HS-27A (cell line): Measurements from ENCODE around the gene CADM4.
A peak's percentile ranks its signal among the peaks of the same experiment; 100 is the strongest.
"Not testable (repeated sequence)": the region's sequence is repeated elsewhere in the genome, so short reads cannot be mapped to it uniquely, and the experiment has no call there.

Experiments
- DNase-seq: peaks from one replicate; pipeline ENCODE4 v3.0.0-alpha.2; 2012; ENCODE audit warnings: low read depth, missing footprints

The CADM4 gene

DNA sequence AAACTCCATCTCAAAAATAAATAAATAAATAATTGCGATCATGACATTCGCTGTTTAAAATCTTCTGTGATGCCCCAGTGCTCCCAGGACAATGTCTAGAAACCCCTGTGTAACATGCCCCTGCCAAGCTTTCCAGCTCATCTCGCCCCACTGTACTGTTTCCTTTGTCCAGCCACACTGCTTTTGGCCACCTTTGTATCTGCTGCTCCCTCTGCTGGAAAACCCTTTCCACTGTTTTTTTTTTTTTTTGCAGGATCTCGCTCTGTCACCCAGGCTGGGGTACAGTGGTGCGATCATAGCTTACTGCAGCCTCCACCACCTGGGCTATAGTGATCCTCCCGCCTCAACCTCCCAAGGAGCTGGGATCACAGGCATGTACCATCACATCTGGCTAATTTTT, 22.8 kb upstream of the CADM4 start:
- DNase-seq = no peak

GRCh38 chr19:43660971-43661360, 21.3 kb upstream of the CADM4 start:
- no peak for DNase-seq

GRCh38 chr19:43660301-43660970, 20.8 kb upstream of the CADM4 start:
- no peak for DNase-seq

- no peak for DNase-seq
Observed at GRCh38 chr19:43658494-43658893, 18.8 kb upstream of the CADM4 start.

DNA sequence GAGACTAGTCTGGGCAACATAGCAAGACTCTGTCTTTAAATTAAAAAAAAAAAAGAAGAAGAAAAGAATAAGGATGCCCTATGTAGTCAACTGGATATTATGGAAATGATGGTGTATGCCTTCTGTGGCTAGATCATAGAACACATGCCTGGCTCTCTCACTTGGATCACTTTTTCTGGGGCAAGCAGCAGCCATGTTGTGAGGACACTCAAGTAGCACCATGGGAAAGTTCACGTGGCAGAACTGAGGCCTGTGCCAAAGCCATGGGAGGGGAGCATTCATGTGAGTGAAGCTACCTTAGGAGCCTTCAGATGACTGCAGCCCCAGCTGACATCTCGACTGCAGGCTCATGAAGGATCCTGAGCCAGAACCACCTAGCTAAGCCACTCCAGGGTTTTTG, 18.4 kb upstream of the CADM4 start:
- DNase-seq = no peak

- no peak for DNase-seq
Observed at GRCh38 chr19:43656436-43656835, 16.8 kb upstream of the CADM4 start.

- DNase-seq = no peak
Observed at GRCh38 chr19:43652546-43652874, 12.9 kb upstream of the CADM4 start.

GRCh38 chr19:43651758-43652545, 12.3 kb upstream of the CADM4 start:
- DNase-seq = peak; percentile 30

- not testable (repeated sequence) for DNase-seq
Observed at GRCh38 chr19:43650276-43650675, 10.6 kb upstream of the CADM4 start.

- DNase-seq = no peak
Observed at GRCh38 chr19:43649514-43649913, 9.9 kb upstream of the CADM4 start.

GRCh38 chr19:43648633-43649032, 9.0 kb upstream of the CADM4 start:
- no peak for DNase-seq

DNA sequence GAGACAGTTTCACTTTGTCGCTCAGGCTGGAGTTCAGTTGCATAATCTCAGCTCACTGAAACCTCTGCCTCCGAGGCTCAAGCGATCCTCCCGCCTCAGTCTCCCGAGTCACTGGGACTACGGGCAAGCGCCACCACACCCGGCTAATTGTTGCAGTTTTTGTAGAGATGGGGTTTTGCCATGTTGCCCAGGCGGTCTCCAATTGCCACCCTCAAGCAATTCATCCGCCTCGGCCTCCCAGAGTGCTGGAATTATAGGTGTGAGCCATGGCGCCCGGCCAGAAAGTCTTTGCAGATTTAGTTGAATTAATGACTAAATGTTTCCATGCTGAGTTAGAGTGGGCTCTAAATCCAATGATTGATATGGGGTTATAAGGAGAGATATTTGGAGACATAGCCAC, 4.5 kb upstream of the CADM4 start:
- DNase-seq = no peak

GRCh38 chr19:43643326-43643725, 3.7 kb upstream of the CADM4 start:
- no peak for DNase-seq

GRCh38 chr19:43642531-43642930, 2.9 kb upstream of the CADM4 start:
- no peak for DNase-seq

DNA sequence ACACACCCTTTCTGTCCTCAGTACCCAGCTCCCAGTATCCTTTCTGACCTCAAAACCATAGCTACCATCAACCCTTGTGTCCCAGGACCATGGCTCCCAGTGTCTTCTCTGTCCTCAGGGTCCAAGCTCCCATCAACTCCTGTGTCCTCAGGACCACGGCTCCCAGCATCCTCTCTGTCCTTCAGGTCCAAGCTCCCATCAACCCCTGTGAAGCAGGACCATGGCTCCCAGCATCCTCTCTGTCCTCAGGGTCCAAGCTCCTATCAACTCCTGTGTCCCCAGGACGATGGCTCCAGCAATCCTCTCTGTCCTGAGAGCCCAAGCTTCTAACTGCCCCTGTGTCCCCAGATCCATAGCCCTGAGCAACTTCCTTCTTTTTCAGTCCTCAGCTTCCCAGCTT, 1.7 kb upstream of the CADM4 start:
- no peak for DNase-seq

- no peak for DNase-seq
Observed at GRCh38 chr19:43640424-43640757, 741 bp upstream of the CADM4 start.

DNA sequence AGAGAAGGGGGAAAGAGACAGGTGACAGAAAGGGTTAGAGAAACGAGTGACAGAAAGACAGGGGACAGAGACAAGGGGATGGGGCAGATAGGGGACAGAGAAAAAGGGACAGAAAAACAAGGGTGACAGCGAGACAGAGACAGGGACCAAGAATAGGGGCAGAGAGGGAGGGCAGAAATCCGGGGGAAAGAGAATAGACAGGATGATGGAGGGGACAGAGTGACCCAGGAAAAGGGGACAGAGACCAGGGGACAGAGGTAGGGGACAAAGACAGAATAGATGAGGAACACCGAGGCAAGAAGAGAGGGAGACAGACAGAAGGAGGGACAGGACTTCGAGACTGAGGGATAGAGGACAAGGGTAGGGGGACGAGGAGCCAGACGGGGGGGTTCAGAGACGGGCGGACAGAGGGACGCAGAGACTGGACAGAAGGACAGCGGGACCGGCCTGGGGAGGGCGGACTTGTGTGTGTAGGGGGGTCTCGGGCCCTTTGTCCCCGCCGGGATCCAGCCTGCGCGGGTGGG, 593 bp downstream of the CADM4 start:
- no peak for DNase-seq

- DNase-seq = no peak
Observed at GRCh38 chr19:43638214-43638994, 1.2 kb downstream of the CADM4 start.

DNA sequence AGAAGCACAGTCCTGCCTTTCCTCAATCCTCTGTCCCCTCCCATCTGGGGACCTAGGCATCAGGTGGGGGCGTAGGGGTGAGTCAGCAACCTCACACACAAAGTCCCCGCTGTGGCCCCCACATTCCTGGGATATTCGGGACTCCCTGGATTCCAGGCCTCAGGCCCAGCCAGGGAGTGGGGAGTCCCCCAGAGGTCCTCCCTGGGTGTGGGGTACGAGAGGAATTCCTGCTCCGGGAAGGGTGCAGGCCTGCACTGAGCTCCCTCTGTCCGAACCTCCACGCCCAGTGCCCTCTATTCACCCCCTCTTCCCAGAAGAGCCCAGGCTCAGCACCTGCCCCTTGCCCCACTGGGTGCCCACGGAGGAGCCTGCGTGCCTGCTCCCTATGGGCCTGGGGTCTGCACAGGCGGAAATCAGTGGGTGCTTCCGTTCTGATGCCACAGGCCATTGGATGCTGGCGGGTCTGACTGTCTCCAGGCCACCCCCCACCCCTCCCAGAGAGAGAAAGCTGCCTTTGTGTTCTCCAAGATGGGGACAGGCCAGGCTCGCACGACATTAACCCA, 3.4 kb downstream of the CADM4 start:
- peak; percentile 40 for DNase-seq

GRCh38 chr19:43635561-43635940, 4.1 kb downstream of the CADM4 start:
- not testable (repeated sequence) for DNase-seq

DNA sequence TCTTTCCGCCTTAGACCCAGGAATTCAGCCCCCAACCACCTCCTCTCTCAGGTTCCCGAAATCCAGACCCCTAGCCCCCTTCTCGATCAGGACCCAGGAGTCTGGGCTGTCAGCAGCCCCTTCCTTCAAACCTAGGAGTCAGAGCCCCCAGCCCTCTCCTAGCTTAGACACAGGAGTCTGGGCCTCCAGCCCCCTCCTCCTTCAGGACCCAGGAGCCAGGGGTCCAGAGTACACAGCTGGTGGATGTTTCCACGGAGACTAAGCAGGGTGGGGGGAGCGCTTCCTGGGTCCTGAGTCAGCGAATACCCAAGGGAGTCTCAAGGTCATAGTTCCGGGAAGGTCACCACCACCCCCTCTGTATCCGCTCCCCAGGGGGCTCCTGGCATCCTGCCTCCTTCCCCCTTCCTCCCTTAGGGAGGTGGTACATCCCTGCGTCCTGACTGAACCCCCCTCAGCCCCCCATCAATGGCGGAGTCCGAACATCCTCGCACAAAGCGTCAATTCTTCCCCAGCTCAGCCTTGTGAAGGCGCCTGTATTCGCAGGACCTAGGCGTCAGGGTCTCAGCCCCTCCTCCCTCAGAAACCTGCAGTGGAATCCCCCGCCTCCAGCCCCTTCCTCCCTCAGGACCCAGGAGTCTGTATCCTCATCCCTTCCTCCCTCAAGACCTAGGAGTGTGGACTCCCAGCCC, 4.6 kb downstream of the CADM4 start:
- no peak for DNase-seq

GRCh38 chr19:43634506-43634871, 5.2 kb downstream of the CADM4 start:
- no peak for DNase-seq
